Measurements from ENCODE around the gene LRFN2.

DNA sequence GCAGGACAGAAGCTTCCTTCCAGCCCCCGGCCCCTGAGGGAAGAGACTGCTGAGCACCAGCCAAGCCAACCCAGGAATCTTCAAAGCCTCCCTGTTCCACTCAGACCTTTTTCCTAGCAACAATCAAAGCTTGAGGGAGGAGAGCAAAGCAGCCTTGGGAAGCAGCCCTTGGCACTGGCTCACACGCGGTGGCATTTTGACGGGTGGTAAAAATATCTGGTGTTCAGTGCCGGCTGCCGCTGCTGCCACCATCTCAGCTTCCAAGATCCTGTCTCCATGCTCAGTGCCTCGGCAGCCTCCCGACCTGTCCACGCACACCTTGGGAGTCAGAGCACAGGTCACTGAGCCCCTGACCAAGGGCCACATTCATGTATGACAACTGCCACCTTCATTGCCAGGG, 170.1 kb downstream of the LRFN2 start:
- TF ChIP-seq, protein P1, sequence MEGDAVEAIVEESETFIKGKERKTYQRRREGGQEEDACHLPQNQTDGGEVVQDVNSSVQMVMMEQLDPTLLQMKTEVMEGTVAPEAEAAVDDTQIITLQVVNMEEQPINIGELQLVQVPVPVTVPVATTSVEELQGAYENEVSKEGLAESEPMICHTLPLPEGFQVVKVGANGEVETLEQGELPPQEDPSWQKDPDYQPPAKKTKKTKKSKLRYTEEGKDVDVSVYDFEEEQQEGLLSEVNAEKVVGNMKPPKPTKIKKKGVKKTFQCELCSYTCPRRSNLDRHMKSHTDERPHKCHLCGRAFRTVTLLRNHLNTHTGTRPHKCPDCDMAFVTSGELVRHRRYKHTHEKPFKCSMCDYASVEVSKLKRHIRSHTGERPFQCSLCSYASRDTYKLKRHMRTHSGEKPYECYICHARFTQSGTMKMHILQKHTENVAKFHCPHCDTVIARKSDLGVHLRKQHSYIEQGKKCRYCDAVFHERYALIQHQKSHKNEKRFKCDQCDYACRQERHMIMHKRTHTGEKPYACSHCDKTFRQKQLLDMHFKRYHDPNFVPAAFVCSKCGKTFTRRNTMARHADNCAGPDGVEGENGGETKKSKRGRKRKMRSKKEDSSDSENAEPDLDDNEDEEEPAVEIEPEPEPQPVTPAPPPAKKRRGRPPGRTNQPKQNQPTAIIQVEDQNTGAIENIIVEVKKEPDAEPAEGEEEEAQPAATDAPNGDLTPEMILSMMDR (IDR thresholded peaks at IDR 0.05): no peak
- no peak for TF ChIP-seq POLR2A (IDR thresholded peaks at IDR 0.05)
